Smooth muscle cell of the pulmonary artery (primary cell): Measurements from ENCODE around the gene IFT81. TPM values are rescaled to one million over a fixed set of nuclear protein-coding genes. Genes with fewer than 3 reads are reported as not detected.

Experiments used
- total RNA-seq: library from RNA; depleted of rRNA; stranded (reverse); fragments of >200 nt; gene quantifications from 2 replicates; pipeline ENCODE4 v1.2.3, GENCODE V29; 2014

IFT81 gene, protein sequence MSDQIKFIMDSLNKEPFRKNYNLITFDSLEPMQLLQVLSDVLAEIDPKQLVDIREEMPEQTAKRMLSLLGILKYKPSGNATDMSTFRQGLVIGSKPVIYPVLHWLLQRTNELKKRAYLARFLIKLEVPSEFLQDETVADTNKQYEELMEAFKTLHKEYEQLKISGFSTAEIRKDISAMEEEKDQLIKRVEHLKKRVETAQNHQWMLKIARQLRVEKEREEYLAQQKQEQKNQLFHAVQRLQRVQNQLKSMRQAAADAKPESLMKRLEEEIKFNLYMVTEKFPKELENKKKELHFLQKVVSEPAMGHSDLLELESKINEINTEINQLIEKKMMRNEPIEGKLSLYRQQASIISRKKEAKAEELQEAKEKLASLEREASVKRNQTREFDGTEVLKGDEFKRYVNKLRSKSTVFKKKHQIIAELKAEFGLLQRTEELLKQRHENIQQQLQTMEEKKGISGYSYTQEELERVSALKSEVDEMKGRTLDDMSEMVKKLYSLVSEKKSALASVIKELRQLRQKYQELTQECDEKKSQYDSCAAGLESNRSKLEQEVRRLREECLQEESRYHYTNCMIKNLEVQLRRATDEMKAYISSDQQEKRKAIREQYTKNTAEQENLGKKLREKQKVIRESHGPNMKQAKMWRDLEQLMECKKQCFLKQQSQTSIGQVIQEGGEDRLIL
- total RNA-seq: 13.7 and 15.2 TPM in 2 replicates

DNA sequence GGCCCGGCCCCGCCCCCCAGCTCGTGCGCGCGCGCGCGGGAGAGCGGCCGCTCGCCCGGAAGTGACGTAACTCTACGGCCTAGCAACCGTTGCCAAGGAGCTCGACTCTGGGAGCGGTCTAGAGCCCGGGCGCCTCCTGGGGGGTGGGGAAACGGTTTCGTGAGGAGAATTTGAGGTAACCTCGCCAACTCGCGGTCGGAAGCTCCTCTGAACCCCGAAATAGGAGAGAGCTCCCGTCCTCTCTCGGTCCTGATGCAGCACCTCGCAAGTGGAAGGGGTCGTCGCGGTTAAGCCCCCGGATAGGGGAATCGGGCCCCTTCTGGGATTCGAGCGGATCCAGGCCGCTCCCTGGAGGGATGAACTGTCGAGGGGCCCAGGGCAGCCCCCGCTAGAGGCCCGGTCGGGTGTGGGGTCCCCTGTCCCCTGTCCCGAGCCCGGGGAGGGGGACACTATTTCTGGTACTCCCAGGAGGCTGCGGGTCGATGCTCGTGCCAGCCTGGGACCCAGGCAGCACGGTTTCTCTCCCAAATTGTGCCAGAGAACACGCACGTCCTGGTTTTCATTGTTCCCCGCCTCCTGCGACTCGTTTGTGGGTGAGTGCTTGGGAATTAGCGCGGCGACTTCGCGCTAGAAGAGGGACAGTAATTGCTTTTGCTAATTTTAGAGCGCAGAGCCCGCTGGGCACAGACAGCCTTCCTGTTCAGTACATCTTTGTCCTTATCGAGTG lies at the start of gene IFT81:
Gene IFT81 (plus strand): TSS at position 89 of the 727 bp plus-strand sequence. CDS start 3,024 bp downstream, outside the sequence.

Other genes starting within 250 kb of the IFT81 start
- 52.2 and 58.5 TPM in 2 replicates for gene GLTP, start 243.8 kb upstream of the IFT81 start, total RNA-seq
- 5.9 and 8.9 TPM in 2 replicates for gene TCHP, start 224.1 kb upstream of the IFT81 start, total RNA-seq
- gene GIT2, start 128.0 kb upstream of the IFT81 start, total RNA-seq: 49.2 and 56.4 TPM in 2 replicates
- 62.1 and 64.2 TPM in 2 replicates for gene ANKRD13A, start 124.9 kb upstream of the IFT81 start, total RNA-seq
- 24.8 and 33.5 TPM in 2 replicates for gene C12orf76, start 75.8 kb upstream of the IFT81 start, total RNA-seq
- gene ATP2A2, start 156.9 kb downstream of the IFT81 start, total RNA-seq: 236 and 249 TPM in 2 replicates